CMK (cell line): ENCODE data around the gene YAP1.

Experiments
- DNase-seq: peaks from one replicate; pipeline ENCODE4 v3.0.0-alpha.2; 2010; ENCODE audit warnings: low read depth

YAP1 gene

GRCh38 chr11:102163368-102163767 lies 53.1 kb downstream of the YAP1 start:
- DNase-seq: no peak

- no peak for DNase-seq
Observed at GRCh38 chr11:102166175-102167064, 56.2 kb downstream of the YAP1 start.

GRCh38 chr11:102168481-102168880 lies 58.2 kb downstream of the YAP1 start:
- DNase-seq: no peak

- DNase-seq: no peak
Observed at GRCh38 chr11:102171101-102171500, 60.9 kb downstream of the YAP1 start.

- DNase-seq: no peak
Observed at GRCh38 chr11:102172127-102172848, 62.0 kb downstream of the YAP1 start.

GRCh38 chr11:102177126-102177525 lies 66.9 kb downstream of the YAP1 start:
- DNase-seq: no peak

GRCh38 chr11:102177974-102178631 lies 67.9 kb downstream of the YAP1 start:
- no peak for DNase-seq

- DNase-seq: no peak
Observed at GRCh38 chr11:102179371-102179770, 69.1 kb downstream of the YAP1 start.

- no peak for DNase-seq
Observed at GRCh38 chr11:102184269-102184987, 74.2 kb downstream of the YAP1 start.

- DNase-seq: no peak
Observed at GRCh38 chr11:102186551-102187191, 76.4 kb downstream of the YAP1 start.

GRCh38 chr11:102187416-102188151 lies 77.3 kb downstream of the YAP1 start:
- no peak for DNase-seq

GRCh38 chr11:102188488-102188887 lies 78.2 kb downstream of the YAP1 start:
- no peak for DNase-seq

GRCh38 chr11:102191832-102192231 lies 81.6 kb downstream of the YAP1 start:
- DNase-seq: no peak

- no peak for DNase-seq
Observed at GRCh38 chr11:102192349-102193066, 82.3 kb downstream of the YAP1 start.

GRCh38 chr11:102194257-102194656 lies 84.0 kb downstream of the YAP1 start:
- DNase-seq: no peak

- DNase-seq: no peak
Observed at GRCh38 chr11:102194990-102195389, 84.7 kb downstream of the YAP1 start.

- DNase-seq: no peak
Observed at GRCh38 chr11:102196351-102196750, 86.1 kb downstream of the YAP1 start.

- DNase-seq: no peak
Observed at GRCh38 chr11:102196816-102197215, 86.6 kb downstream of the YAP1 start.

GRCh38 chr11:102197670-102198139 lies 87.5 kb downstream of the YAP1 start:
- no peak for DNase-seq

- DNase-seq: no peak
Observed at GRCh38 chr11:102199673-102200072, 89.4 kb downstream of the YAP1 start.
